GM23338 (cell line): ENCODE results near the gene NNMT.

ENCODE experiments used
- EZH2 ChIP-seq: fragments of 200-600 bp; sonication (generic); IDR thresholded peaks from one replicate; pipeline ENCODE4 v1.8.0; 2017; ENCODE audit warnings: antibody characterized with exemption, mild to moderate bottlenecking, low read depth; ENCODE audit not compliant: unreplicated experiment
- EZH2phosphoT487 ChIP-seq: fragments of 200-600 bp; sonication (generic); IDR thresholded peaks from one replicate; pipeline ENCODE4 v1.8.1; 2018; ENCODE audit warnings: antibody characterized with exemption; ENCODE audit not compliant: unreplicated experiment
- NANOG ChIP-seq: IDR thresholded peaks from 2 replicates; pipeline ENCODE4 v1.6.1; 2016; ENCODE audit warnings: antibody characterized with exemption, borderline replicate concordance
- POLR2AphosphoS5 ChIP-seq: IDR thresholded peaks from 2 replicates; pipeline ENCODE4 v1.6.1; 2016; ENCODE audit warnings: antibody characterized with exemption, low read depth
- REST ChIP-seq: IDR thresholded peaks from one replicate; pipeline ENCODE4 v1.6.1; 2018; ENCODE audit warnings: antibody characterized with exemption; ENCODE audit not compliant: unreplicated experiment
- TF ChIP-seq, protein P1 (sequence below), 2 experiments: fragments of 200-600 bp in 1 of 2; sonication (generic) in 1 of 2; conservative IDR thresholded peaks; 2 replicates each; pipeline versions ENCODE4 v1.5.1 to v1.6.1; 2016 to 2017; ENCODE audit warnings: antibody characterized with exemption in 2 of 2, low read depth in 2 of 2, mild to moderate bottlenecking in 2 of 2, moderate library complexity in 1 of 2

GRCh38 chr11:114261791-114262190, 34.4 kb upstream of the NNMT start:
- TF ChIP-seq POLR2AphosphoS5 (no peak), EZH2 (no peak), EZH2phosphoT487 (no peak), NANOG (no peak), REST (no peak)
- TF ChIP-seq, protein P1, sequence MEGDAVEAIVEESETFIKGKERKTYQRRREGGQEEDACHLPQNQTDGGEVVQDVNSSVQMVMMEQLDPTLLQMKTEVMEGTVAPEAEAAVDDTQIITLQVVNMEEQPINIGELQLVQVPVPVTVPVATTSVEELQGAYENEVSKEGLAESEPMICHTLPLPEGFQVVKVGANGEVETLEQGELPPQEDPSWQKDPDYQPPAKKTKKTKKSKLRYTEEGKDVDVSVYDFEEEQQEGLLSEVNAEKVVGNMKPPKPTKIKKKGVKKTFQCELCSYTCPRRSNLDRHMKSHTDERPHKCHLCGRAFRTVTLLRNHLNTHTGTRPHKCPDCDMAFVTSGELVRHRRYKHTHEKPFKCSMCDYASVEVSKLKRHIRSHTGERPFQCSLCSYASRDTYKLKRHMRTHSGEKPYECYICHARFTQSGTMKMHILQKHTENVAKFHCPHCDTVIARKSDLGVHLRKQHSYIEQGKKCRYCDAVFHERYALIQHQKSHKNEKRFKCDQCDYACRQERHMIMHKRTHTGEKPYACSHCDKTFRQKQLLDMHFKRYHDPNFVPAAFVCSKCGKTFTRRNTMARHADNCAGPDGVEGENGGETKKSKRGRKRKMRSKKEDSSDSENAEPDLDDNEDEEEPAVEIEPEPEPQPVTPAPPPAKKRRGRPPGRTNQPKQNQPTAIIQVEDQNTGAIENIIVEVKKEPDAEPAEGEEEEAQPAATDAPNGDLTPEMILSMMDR (conservative IDR thresholded peaks at IDR 0.05; ENCODE audit: low read depth in 2 of 2) = no peak
